IPS DF 4.7 (cell line): ENCODE measurements around the gene TNPO3.
"Not testable (repeated sequence)": the region's sequence is repeated elsewhere in the genome, so short reads cannot be mapped to it uniquely, and the experiment has no call there.

ENCODE experiments used
- DNase-seq: peaks from one replicate; pipeline ENCODE4 v3.0.0-alpha.2; 2013; ENCODE audit warnings: low spot score; ENCODE audit errors: extremely low read depth

Gene TNPO3

DNA sequence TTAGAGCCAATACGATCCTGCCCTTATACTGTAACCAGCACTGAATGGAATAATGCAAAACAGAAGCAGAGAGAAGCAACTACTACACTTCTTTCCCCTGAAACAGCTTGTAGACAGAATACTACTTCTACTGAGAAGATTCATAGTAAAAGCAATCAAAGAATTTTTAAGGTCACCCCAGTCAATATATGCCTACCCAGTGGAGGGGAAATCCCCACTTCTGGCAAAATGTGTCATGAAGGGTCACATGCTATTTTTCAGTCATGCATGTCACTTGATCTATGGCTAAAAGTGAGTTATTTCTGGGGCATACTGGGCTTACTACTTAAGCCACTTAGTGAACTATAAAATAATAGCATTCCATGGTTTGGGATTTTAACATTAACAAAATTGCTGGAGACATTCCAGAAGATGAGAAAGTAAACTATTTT is 91.6 kb downstream of the TNPO3 start:
- no peak for DNase-seq

GRCh38 chr7:128962899-128963298 is 92.0 kb downstream of the TNPO3 start:
- no peak for DNase-seq

DNA sequence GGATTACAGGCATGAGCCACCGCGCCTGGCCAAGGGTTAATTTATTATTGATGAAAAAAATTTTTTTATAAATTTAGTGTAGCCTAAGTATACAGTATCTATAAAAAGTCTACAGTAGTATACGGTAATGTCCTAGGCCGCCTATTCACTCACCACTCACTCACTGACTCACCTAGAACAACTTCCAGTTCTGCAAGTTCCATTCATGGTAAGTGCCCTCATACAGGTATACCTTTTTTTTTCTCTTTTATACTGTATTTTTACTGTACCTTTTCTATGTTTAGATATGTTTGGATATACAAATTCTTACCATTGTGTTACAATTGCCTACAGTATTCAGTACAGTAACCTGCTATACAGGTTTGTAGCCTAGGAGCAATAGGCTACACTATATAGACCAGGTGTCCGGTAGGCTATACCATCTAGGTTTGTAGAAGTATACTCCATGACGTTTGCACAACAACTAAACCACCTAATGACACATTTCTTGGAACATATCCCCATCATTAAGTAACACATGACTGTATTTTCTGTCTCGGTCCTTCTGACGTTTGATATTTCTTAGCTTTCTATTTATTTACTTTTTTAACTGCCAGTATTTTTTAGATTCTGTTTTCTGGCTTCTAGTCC is 93.8 kb downstream of the TNPO3 start:
- DNase-seq: no peak

DNA sequence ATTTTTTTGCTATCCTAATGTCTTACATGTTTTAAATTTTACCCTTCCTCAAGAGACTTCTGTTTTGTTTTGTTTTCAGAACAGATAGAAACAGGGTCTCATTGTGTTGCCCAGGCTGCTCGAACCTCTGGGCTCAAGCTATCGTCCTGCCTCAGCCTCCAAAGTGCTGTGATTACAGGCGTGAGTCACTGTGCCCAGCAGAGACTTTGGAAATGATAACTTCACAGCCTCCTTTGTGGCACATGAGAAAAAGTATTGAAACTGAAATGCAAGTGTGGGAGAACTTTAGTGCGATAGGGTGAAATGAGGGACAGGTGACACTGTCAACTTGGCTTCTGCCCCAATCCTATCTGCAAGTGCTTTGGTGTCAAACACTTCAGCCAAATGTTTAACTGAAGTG is 95.6 kb downstream of the TNPO3 start:
- no peak for DNase-seq

DNA sequence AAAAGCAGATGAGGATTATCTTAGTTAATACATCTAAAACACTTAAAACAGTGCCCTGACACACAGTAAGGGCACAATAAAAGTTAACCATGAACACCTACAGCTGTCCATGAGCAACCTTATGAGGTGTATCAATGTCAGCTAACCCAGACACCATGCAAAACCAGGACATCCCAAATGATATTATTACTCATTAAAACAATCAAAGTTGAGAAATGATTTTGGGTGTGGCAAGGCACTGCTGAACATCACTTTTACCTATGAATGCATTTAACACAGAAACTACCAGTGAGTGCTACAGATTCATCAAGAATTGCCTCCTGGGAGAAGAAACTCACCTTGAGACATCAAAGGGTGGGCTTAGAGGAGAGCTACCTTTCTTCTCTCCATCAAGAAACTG is 98.9 kb downstream of the TNPO3 start:
- DNase-seq: no peak

GRCh38 chr7:128954830-128955802 is 99.8 kb downstream of the TNPO3 start:
- DNase-seq: no peak

DNA sequence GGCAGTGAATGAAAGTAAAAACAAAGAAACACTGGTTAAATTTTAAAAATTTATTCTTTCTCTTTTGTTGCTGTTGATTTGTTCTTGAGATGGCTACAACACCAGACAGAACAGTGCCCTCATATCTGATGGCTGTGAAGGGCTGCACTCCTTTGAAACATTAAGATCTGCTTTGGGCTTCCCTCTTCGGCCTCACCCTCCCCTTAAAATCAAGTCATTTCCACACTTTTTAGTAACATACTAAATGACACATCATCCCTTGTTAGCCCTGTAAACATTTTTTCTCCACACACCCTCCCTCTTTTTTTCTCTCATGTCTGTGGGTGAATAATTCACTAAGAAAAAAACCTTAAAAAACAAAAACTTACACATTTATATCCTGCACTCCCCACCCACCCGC is 100.8 kb downstream of the TNPO3 start:
- no peak for DNase-seq

GRCh38 chr7:128951296-128951695 is 103.6 kb downstream of the TNPO3 start:
- no peak for DNase-seq

- DNase-seq: no peak
Measured at GRCh38 chr7:128948976-128949760, 105.7 kb downstream of the TNPO3 start.

DNA sequence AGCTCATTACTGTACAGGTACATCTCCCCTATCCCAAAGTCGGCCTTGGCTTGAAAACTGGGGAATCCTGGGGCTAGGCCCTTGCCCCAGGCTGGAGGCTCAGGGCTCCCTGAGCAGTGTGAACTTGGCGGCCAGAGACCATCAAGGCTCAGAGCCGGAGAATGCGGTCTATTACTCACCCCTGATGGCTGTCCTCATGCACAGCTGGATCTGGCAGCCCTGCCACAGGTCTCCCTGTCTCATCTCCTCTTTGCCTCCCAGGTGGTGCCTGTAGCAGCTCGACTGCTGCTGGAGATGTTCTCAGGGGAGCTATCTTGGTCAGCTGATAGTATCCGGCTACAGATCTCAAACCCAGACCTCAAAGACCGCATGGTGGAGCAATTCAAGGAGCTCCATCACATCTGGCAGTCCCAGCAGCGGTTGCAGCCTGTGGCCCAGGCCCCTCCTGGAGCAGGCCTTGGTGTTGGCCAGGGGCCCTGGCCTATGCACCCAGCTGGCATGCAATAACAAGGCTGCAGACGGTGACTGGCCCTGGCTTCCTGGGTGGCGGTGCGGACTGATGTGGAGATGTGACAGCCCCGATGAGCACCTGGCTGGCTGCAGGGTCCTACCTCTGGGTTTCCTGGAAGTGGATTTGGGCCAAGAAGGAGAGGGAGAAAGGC is 106.5 kb downstream of the TNPO3 start:
- no peak for DNase-seq

DNA sequence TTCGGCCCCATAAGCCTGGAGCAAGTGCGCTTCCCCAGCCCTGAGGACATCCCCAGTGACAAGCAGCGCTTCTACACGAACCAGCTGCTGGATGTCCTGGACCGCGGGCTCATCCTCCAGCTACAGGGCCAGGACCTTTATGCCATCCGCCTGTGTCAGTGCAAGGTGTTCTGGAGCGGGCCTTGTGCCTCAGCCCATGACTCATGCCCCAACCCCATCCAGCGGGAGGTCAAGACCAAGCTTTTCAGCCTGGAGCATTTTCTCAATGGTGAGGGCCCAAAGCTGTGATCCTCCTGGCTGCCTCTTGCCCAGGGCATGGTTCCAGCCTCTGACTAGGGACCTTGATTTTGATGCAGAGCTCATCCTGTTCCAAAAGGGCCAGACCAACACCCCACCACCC is 107.1 kb downstream of the TNPO3 start:
- DNase-seq: no peak

DNA sequence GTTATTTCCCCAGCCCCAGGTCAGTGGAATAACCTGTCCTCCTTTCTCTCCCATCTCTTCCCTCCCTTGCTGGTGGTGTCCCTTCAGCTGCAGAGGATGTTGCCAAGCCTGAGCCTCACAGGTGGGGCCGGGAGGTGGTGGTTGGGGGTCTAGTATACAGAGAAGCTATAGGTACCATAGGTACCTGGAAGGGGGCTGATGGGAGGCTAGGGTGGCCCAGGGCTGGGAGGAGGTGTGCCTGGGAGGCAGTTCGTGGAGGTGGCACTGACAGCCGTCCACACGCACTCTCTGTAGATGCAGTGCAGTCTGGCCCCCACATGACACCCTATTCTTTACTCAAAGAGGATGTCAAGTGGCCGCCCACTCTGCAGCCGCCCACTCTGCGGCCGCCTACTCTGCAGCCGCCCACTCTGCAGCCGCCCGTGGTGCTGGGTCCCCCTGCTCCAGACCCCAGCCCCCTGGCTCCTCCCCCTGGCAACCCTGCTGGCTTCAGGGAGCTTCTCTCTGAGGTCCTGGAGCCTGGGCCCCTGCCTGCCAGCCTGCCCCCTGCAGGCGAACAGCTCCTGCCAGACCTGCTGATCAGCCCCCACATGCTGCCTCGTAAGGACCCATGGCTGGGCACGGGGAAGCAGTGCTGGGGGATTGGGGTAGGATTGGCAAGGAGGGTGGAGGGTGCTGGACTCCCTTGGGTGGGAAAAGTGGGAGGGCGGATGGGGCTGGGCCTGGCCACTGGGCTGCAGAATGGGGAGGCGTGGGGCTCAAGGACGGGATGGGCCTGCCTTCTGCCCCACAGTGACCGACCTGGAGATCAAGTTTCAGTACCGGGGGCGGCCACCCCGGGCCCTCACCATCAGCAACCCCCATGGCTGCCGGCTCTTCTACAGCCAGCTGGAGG is 107.7 kb downstream of the TNPO3 start:
- DNase-seq: no peak

- DNase-seq: no peak
Measured at GRCh38 chr7:128945668-128946366, 109.1 kb downstream of the TNPO3 start.

- DNase-seq: no peak
Measured at GRCh38 chr7:128944487-128945236, 110.2 kb downstream of the TNPO3 start.

DNA sequence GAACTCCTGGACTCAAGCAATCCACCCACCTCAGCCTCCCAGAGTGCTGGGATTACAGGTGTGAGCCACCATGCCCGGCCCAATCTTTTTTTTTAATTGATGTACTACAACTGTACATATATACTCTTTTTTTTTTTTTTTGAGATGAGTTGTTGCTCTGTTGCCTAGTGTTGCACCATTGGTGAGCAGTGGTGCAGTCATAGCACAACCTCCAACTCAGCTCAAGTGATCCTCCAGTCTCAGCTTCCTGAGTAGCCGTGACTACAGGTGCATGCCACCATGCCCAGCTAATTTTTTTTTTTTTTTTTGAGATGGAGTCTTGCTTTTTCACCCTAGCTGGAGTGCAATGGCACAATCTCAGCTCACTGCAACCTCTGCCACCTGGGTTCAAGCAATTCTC is 111.7 kb downstream of the TNPO3 start:
- not testable (repeated sequence) for DNase-seq

DNA sequence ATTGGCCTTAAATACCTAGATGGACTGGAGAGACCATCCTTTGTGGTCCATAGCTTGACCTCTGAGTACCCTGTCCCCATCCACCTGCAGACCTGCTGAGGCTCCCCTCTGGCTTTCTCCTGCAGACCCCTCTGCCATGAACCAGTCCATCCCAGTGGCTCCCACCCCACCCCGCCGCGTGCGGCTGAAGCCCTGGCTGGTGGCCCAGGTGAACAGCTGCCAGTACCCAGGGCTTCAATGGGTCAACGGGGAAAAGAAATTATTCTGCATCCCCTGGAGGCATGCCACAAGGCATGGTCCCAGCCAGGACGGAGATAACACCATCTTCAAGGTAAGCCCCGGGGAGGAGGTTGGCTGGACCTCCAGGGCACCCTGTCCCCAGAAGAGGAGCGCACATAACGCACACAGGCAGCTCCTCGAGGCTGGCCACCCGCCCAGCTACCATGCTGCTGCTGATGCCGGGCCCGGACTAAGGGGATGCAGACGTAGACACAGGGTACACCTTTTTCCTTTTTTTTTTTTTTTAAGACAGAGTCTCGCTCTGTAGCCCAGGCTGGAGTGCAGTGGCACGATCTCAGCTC is 112.9 kb downstream of the TNPO3 start:
- no peak for DNase-seq

- DNase-seq: no peak
Measured at GRCh38 chr7:128941323-128941890, 113.5 kb downstream of the TNPO3 start.
